ENCODE results near the gene SARNP. TPM values are rescaled to one million over a fixed set of nuclear protein-coding genes. Genes with fewer than 3 reads are reported as not detected.

SARNP gene
- total and polyA plus RNA-seq, 9 of the 15 experiments (the other 6 are each of a cell fraction or from before 2014, with no cell fraction given): 70.1 to 400 (median 198) TPM

- TF ChIP-seq HNRNPUL1 (IDR thresholded peaks at IDR 0.05; ENCODE audit: low read length): no peak
- no peak for TF ChIP-seq SNRNP70 (optimal IDR thresholded peaks at IDR 0.05; ENCODE audit: low read depth, low read length)
- TF ChIP-seq NCOA4 (IDR thresholded peaks at IDR 0.05; ENCODE audit: partially characterized antibody): no peak
- peak; percentile 32; the same call in 1 of the 2 replicates for TF ChIP-seq JUND (IDR thresholded peaks at IDR 0.05; ENCODE audit: borderline replicate concordance, low read depth, low read length)
- TF ChIP-seq JUND (tag; IDR thresholded peaks at IDR 0.05; ENCODE audit: borderline replicate concordance, low read depth, low read length): no peak; the same call in 2 of the 3 replicates
- TF ChIP-seq ZNF696 (CRISPR knock-in tag; conservative IDR thresholded peaks at IDR 0.05): no peak
- TF ChIP-seq MYBL2 (IDR thresholded peaks at IDR 0.05; ENCODE audit: low read depth): no peak
- no peak for TF ChIP-seq MYBL2 (CRISPR knock-in tag; IDR thresholded peaks at IDR 0.05; ENCODE audit: borderline replicate concordance)
- peak; percentile 34 to 97 for TF ChIP-seq AFF1 (IDR thresholded peaks at IDR 0.05; ENCODE audit: low read depth in 1 of 2, partially characterized antibody in 2 of 2)
- peak; percentile 40; the same call in 1 of the 2 replicates for TF ChIP-seq CREB3 (tag; conservative IDR thresholded peaks at IDR 0.05; ENCODE audit: low read depth)
- TF ChIP-seq STAG1 (CRISPR knock-in tag; IDR thresholded peaks at IDR 0.05; ENCODE audit: borderline replicate concordance): no peak
- peak; percentile 85 for TF ChIP-seq MAX (CRISPR knock-in tag; IDR thresholded peaks at IDR 0.05)
- no peak for TF ChIP-seq ATF4 (CRISPR knock-in tag; IDR thresholded peaks at IDR 0.05)
- peak; percentile 98 for TF ChIP-seq SAP30 (IDR thresholded peaks at IDR 0.05; ENCODE audit: borderline replicate concordance, insufficient read depth, low read depth, low read length, poor library complexity, severe bottlenecking)
- TF ChIP-seq THAP7 (CRISPR knock-in tag; IDR thresholded peaks at IDR 0.05): no peak
- no peak for TF ChIP-seq TGIF2 (CRISPR knock-in tag; IDR thresholded peaks at IDR 0.05)
- no peak for TF ChIP-seq ZBTB8A (IDR thresholded peaks at IDR 0.05; ENCODE audit: partially characterized antibody)
- TF ChIP-seq L3MBTL2 (IDR thresholded peaks at IDR 0.05): peak; percentile 83
- no peak for TF ChIP-seq MCM3 (IDR thresholded peaks at IDR 0.05)
- no peak for TF ChIP-seq POU5F1 (IDR thresholded peaks at IDR 0.05; ENCODE audit: borderline replicate concordance, low read depth, low read length, partially characterized antibody)
- TF ChIP-seq RCOR1 (IDR thresholded peaks at IDR 0.05; ENCODE audit: borderline replicate concordance in 1 of 2, low read depth in 2 of 2, low read length in 2 of 2): peak in 1 of 2 experiments; percentile 74; a peak in 2 of 4 replicates
These were observed 101.5 kb downstream of the SARNP start, which contains the start of gene BLOC1S1 (continued) for GRCh38 chr12:55715833-55716581.

Data from K562 (cell line).